ENCODE data around the gene PGM2L1.

The PGM2L1 gene

DNA sequence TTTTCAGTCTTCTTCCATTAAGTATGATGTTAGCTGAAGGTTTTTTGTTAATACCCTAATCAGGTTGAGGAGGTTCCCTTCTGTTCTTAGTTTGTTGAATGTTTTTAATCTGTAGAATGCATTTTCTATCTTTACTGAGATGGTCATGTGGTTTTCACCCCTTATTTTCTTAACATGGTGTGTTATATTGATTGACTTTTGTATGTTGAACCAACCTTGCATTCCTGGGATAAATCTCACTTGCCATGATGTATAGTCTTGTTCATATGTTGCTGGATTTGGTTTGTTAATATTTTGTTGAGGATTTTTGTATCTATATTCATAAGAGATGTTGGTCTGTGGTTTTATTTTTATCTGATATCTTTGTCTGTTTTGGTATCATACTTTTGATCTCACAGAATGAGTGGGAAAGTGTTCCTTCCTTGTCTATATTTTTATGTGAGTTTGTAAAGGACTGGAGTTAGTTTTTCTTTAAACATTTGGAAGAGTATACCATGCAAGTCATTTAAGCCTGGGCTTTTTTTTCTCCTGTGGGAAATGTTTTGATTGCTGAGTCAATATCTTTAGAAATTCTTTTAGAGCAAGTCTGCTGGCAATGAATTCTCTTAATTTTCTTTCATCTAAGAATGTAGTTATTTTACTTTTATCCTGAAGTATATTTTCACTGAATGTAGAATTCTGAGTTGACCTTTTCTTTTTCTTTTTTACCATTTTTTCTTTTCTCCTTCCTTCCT lies 81.3 kb downstream of the PGM2L1 start:
- Histone ChIP-seq H3K4me3 (no peak overlapping the region), H3K27ac (peak overlapping the region in 3 of 21 experiments; percentile 50 to 67 (median 63))

DNA sequence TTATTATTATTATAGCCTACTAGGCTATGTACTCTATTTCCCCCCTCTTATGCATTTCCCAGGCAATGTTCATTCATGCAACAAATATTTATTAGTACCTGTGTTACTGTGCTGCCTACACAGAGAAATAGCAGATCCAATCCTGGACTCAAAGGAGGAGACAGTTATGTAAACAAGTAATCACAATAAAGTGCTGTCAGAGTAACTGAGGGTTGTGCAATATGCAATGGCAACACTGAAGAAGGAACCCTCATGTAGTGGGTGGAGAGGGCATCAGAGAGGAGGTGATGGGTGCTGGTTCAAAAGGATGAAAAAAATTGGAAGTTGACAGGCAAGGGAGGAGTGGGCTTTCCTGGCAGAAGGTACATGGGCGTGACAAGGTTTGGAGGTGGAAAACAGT lies 85.9 kb downstream of the PGM2L1 start:
- Histone ChIP-seq H3K27ac (no peak overlapping the region), H3K4me3 (no peak overlapping the region)

DNA sequence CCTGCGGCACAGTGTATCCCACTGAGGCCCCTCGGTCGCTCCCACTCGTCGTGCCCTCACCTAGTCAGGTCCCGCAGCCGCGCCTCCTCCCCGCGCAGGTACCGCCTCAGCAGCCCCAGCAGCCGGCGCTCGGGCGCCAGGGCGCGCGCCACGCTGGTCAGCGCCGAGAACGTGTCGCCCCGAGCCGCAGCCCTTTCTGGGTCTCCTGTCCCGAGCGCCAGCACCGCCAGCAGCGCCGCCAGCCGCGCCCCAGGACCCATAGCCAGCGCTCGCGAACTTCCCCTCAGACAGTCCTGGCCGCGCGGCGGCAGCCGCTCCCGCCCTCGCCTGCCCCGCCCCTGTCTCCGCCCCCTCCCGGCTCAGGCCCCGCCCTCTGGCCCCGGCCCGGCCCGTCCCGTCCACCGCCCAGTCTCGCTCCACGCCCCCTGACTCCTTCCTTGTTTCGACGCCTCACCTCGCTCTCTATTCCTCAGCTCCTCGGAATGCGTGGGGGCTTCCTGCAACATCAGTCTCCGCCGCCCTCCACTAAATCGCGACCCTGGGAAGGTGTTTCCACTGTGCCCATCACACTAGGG lies 86.8 kb downstream of the PGM2L1 start, which contains the start of gene P4HA3:
Gene P4HA3, minus strand, starts transcription at position 289 of the 575 bp plus-strand sequence. Its CDS starts 29 bp downstream, at position 260.
- H3K4me3 ChIP-seq = peak within 1 kb of the TSS; percentile 36 to 54 (median 44)

DNA sequence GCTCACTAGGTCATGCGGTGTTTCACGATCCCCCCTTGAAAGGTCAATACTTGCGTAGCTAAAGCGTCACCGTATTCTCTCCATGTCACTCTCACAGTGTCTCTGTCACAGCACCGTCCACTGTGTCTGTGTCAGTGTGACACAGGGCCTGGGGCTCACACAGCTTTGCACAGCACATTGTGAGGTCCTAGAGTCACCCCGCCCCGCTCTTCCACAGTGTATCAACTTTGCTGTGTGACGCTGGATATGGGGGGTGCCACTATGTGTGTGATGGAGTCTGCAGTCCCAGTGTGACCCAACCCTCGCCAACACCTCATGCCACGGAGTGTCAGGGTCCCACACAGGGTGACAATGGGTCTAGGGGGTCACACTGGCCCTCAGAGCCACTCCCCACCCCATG lies 87.4 kb downstream of the PGM2L1 start:
- Histone ChIP-seq H3K27ac (peak overlapping the region in 5 of 21 experiments; percentile 0 to 81 (median 25)), H3K4me3 (peak overlapping the region; percentile 36 to 54 (median 44))

More for the DNA sequence above, 86.8 kb downstream of the PGM2L1 start, which contains the start of gene P4HA3:
- H3K27ac ChIP-seq = peak within 1 kb of the TSS in 5 of 21 experiments; percentile 0 to 81 (median 25)

DNA sequence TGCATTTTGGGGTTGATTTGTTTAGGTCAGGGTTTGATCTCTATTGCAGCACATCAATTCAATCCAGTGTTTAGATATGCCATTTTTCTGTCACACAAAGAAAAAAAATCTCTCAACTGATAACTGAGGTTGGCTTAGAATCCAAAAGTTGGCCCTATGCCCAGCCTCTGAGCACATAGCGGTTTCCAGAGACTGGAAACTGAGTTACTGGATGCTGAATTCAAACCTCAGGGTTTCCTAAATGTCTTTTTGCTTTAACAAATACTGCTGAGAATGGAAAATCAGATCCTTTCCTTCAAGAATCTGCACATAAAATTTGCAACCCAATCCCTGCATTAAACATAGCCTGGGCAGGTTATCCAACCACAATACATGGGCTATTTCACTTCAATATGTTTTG lies 90.8 kb downstream of the PGM2L1 start:
- Histone ChIP-seq H3K4me3 (no peak overlapping the region), H3K27ac (no peak overlapping the region)

DNA sequence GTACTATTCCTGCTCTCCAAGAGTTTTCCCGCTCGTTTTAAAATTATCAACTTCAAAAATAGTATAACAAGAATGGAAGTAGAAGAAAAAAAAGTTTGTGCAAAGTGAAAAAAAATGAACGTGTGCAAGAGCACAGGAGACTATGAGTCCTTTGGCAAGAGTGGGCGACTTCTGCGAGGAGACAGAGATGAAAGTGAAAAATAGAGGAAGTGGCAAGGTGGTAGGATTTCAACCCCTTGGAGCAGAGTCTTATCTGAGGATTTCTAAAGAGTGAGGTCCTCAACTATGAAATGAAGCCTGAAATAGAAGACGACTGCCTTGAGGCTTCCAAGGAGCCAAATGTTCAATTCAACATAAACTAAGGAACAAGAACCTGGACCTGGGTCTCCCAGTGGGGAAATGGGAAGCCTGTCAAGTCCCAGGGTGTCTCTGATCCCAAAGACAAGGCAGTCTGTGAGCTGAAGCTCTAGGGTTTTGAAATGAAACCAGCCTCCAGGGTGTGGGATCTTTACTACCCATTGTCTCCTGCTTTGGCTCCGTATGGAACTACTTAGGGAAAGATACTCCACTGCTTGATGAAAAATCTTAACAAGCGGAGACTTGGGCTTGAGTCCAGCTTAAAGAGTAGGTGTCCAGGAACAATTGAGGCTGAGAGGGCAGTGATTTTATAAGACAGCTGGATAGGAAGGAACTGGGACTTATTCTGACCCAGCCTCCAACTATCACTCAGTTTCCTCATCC lies 91.6 kb downstream of the PGM2L1 start:
- peak overlapping the region in 1 of 21 experiments; percentile 22 for H3K27ac ChIP-seq
- H3K4me3 ChIP-seq = no peak overlapping the region

DNA sequence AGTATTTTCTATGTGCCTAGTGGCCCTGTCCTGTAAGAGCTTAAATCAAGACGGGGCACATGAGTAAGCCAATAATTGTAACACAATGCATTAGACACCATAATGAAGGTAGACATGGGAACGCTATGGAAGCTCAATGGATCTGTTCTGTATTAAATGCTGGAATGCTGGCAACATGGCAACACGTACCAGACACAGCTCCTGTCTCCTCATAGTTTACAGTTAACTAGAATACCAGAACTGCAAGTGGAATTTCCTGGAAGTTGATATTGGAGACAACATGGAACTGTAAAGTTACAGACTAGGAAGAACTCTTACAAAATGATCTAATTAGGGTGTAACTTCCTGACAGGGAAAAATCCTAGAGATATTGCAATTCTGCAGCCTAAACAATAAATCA lies 99.2 kb downstream of the PGM2L1 start:
- H3K27ac ChIP-seq = no peak overlapping the region
- H3K4me3 ChIP-seq = no peak overlapping the region

DNA sequence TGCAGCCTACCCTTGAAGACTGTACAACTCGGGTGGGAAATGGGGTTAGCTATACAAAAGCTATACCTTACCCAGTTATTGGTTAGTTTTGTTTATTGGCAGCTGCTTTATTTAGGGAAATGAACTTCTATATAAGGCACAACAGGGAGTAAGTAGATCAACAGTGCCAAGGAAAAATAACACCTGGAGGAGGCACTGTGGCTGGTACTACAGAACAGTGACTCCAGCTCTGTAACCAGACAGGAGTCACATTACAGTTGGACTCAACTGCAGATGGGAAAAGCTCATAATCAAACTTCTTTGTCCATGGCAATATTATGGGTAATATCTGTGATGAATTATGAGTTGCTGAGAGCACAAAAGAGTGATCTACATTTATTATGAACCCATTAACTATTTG lies 100.7 kb downstream of the PGM2L1 start:
- Histone ChIP-seq H3K27ac (no peak overlapping the region), H3K4me3 (no peak overlapping the region)

DNA sequence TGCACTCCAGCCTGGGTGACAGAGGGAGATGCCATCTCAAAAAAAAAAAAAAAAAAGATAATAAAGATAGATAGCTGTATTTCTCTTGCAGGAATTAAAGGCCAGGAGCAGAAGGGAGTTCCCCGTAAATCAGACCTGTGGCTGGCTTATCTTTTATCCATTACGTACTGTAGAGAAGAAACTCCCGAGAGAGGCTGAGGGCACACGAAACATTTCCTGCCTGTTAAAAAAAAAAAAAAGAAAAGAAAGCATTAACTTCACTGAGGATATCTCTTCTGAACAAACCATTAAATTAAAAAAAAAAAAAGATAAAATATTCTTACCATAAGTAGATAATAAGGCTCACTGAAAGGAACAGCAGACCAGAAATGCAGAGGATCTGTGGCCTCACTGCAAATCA lies 109.3 kb downstream of the PGM2L1 start:
- Histone ChIP-seq H3K27ac (no peak overlapping the region), H3K4me3 (no peak overlapping the region)

DNA sequence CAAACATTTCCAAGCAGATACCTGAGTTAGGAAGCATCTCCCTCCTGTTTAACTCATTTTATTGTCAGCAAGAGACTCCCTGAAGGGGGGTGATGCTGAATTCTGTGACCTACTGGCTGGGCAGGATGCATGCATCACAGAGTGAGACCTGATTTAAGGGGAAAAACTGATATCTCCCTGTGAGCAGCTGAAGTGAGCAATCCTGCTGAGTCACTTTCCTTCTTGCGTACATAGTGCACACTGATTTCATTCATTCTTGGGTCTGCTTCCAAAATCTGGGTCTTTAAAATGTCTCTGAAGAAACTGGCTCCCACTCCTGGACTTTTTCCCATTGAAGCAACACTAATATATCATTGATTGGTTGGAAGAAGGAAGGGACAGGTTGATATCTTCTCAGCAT lies 110.1 kb downstream of the PGM2L1 start:
- Histone ChIP-seq H3K27ac (no peak overlapping the region), H3K4me3 (no peak overlapping the region)

DNA sequence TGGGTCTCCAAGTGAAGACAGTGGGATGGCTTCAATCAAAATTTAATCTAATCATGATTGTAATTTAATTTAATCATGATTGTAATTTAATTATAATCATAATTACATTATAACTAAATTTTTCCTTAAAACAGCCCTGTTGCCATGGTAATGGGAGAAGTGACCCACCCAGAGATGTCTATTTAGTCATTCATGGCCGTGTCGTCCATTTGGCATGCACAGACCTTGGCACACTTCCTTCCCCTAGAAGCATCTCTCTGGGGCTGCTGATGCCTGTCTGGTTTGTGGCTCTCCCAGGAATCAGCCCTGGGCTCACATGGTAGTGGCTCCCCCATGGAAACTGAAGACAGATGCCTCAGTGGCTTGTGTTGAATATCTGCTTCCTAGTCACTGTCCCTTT lies 113.8 kb downstream of the PGM2L1 start:
- no peak overlapping the region for H3K27ac ChIP-seq
- no peak overlapping the region for H3K4me3 ChIP-seq

DNA sequence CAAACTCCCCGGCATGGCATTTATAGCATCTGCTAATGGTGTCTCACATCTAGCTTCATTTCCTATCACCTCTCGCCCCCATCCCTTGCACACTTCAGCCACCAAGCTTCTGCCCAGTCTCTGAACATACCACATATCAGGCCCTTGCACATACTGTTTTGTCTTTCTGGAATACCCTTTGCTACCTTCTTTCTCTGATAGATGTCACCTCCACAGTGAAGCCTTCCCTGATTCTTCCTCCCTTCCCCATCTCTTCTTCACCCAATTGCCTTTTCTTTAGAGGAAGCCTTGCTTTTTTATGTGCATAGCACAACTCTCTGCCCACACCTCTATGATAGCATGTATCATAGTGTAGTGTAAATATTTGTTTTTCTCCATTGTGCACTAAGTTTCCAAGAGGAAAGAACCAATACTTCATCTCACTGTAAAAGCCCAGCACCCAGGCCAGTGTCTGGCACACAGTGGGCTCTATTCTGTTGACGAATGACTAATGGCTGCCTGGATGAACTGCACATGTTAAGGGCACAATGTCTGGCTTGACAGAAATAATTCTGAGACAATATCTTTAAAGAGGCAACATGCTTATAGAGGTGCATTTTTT lies 114.6 kb downstream of the PGM2L1 start:
- H3K27ac ChIP-seq = no peak overlapping the region
- H3K4me3 ChIP-seq = no peak overlapping the region

DNA sequence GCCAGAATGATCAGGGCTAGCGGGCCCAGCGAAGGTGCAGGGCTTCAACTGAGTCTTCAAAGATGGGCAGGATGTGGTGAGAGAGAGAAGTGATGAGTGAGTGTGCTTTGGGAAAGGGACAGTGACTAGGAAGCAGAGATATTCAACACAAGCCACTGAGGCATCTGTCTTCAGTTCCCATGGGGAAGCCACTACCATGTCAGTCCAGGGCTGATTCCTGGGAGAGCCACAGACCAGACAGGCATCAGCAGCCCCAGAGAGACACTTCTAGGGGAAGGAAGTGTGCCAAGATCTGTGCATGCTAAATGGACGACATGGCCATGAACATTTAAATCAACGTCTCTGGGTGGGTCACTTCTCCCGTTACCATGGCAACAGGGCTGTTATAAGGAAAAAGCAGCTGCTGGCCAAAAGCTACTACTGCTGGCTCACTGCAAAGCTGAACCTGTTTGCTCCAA lies 115.3 kb downstream of the PGM2L1 start:
- no peak overlapping the region for H3K4me3 ChIP-seq
- H3K27ac ChIP-seq = no peak overlapping the region

DNA sequence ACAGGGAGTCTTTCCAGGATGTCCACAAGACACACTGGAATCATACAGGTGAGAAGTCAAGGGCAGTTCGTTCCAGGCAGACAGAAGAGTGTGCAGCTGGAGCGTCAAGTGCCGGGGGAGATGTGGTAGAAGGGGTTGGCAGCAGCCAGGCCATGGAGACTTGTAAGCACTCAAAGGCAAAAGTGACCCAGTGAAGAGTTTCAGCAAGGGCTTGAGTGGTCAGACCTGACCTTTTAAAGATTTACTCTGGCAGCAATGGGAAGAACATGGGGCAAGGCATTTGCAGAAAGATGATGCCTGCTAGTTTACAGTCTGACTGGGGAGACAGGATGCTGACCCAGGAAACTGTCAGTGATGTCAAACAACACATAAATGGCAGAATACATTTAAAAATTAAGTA lies 115.8 kb downstream of the PGM2L1 start:
- Histone ChIP-seq H3K27ac (no peak overlapping the region), H3K4me3 (no peak overlapping the region)

DNA sequence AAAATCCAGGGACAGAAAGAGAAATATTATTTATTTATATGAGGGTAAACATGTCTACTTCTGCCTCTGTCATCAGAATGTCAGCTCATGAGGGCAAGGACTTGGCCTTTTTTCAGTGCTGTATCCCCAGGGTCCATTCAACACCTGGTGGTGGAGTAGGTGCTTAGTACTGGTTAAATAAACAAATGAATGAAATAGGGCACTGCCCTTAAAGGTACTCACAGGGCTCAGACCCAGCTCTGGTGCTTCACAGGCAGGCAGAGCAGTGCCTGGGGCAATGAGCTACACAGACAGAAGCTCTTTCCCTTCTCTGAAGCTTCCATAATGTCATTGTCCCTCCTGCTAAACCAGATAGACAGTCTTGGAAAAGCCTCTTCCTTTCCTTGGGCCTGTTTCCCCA lies 117.7 kb downstream of the PGM2L1 start:
- no peak overlapping the region for H3K27ac ChIP-seq
- H3K4me3 ChIP-seq = no peak overlapping the region
